Measurements from ENCODE around the gene ARHGAP20.

DNA sequence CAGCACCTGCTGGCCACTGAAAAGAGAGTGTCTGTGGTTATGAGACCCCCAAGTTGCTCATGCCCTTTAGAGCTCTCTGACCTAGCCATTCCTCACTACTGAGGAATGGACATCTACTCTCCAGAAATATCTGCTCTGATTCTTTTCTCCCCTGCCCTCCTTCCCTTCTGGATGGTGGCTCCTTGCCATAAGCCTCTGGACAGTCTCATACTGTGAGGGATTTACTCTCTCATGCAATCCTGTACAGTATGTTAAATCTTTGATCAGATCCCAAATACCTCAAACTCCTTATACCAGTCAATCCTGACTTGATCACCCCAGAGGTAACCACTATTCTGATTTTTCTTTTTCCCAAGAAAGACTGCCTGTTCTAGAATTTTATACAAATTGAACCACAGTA, 80.7 kb downstream of the ARHGAP20 start:
- no peak for TF ChIP-seq CEBPB (IDR thresholded peaks at IDR 0.05; ENCODE audit: low read depth, low read length)
- TF ChIP-seq, protein P1, sequence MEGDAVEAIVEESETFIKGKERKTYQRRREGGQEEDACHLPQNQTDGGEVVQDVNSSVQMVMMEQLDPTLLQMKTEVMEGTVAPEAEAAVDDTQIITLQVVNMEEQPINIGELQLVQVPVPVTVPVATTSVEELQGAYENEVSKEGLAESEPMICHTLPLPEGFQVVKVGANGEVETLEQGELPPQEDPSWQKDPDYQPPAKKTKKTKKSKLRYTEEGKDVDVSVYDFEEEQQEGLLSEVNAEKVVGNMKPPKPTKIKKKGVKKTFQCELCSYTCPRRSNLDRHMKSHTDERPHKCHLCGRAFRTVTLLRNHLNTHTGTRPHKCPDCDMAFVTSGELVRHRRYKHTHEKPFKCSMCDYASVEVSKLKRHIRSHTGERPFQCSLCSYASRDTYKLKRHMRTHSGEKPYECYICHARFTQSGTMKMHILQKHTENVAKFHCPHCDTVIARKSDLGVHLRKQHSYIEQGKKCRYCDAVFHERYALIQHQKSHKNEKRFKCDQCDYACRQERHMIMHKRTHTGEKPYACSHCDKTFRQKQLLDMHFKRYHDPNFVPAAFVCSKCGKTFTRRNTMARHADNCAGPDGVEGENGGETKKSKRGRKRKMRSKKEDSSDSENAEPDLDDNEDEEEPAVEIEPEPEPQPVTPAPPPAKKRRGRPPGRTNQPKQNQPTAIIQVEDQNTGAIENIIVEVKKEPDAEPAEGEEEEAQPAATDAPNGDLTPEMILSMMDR (conservative IDR thresholded peaks at IDR 0.05; ENCODE audit: low read depth, low read length): no peak
- no peak for TF ChIP-seq RFX5 (IDR thresholded peaks at IDR 0.05; ENCODE audit: low read depth, low read length)
- TF ChIP-seq SMC3 (IDR thresholded peaks at IDR 0.05; ENCODE audit: low read depth, low read length): no peak
- TF ChIP-seq, protein P2, sequence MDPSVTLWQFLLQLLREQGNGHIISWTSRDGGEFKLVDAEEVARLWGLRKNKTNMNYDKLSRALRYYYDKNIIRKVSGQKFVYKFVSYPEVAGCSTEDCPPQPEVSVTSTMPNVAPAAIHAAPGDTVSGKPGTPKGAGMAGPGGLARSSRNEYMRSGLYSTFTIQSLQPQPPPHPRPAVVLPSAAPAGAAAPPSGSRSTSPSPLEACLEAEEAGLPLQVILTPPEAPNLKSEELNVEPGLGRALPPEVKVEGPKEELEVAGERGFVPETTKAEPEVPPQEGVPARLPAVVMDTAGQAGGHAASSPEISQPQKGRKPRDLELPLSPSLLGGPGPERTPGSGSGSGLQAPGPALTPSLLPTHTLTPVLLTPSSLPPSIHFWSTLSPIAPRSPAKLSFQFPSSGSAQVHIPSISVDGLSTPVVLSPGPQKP (IDR thresholded peaks at IDR 0.05; ENCODE audit: borderline replicate concordance, low read depth, low read length): no peak
- no peak for TF ChIP-seq POLR2A (IDR thresholded peaks at IDR 0.05; ENCODE audit: low read depth, low read length)
- TF ChIP-seq, protein P3, sequence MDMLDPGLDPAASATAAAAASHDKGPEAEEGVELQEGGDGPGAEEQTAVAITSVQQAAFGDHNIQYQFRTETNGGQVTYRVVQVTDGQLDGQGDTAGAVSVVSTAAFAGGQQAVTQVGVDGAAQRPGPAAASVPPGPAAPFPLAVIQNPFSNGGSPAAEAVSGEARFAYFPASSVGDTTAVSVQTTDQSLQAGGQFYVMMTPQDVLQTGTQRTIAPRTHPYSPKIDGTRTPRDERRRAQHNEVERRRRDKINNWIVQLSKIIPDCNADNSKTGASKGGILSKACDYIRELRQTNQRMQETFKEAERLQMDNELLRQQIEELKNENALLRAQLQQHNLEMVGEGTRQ (IDR thresholded peaks at IDR 0.05; ENCODE audit: low read depth, low read length): no peak
- no peak for TF ChIP-seq BHLHE40 (IDR thresholded peaks at IDR 0.05; ENCODE audit: low read depth, low read length)
